GM12891 (cell line): ENCODE data around the gene RPS10.
A peak's percentile ranks its signal among the peaks of the same experiment; 100 is the strongest.

Experiments
- DNase-seq: peaks from one replicate; pipeline ENCODE4 v3.0.0; 2011; ENCODE audit warnings: low spot score; ENCODE audit not compliant: insufficient read length
- FAIRE-seq: peaks from 2 replicates; lab custom pipeline; 2011; peaks lifted over from hg19 to GRCh38; lab: Jason Lieb, UNC
- PAX5 ChIP-seq: IDR thresholded peaks from 2 replicates; pipeline ENCODE4 v1.6.1; 2011; ENCODE audit warnings: low read length, moderate library complexity, mild to moderate bottlenecking; ENCODE audit not compliant: insufficient read depth, severe bottlenecking
- POLR2A ChIP-seq: IDR thresholded peaks from 2 replicates; pipeline ENCODE4 v1.6.1; 2011; ENCODE audit warnings: low read depth, low read length, control low read depth
- POLR2AphosphoS5 ChIP-seq: IDR thresholded peaks from 2 replicates; pipeline ENCODE4 v1.6.1; 2011; ENCODE audit warnings: low read depth, low read length, control low read depth
- POU2F2 ChIP-seq: IDR thresholded peaks from 2 replicates; pipeline ENCODE4 v1.6.1; 2011; ENCODE audit warnings: low read depth, mild to moderate bottlenecking, control low read depth, low read length, moderate library complexity
- SPI1 ChIP-seq: IDR thresholded peaks from 2 replicates; pipeline ENCODE4 v1.6.1; 2011; ENCODE audit warnings: low read depth, low read length, control low read depth
- TAF1 ChIP-seq: IDR thresholded peaks from 2 replicates; pipeline ENCODE4 v1.6.1; 2011; ENCODE audit warnings: low read depth, low read length, control low read depth

Gene RPS10

GRCh38 chr6:34393966-34394305, 31.9 kb downstream of the RPS10 start:
- FAIRE-seq (no peak), DNase-seq (no peak)
- TF ChIP-seq POU2F2 = no peak

GRCh38 chr6:34393191-34393965, 32.5 kb downstream of the RPS10 start:
- FAIRE-seq (no peak), DNase-seq (no peak)
- TF ChIP-seq PAX5 = no peak
- no peak for TF ChIP-seq TAF1
- TF ChIP-seq SPI1 = no peak
- TF ChIP-seq POU2F2 = no peak
- no peak for TF ChIP-seq POLR2A
- no peak for TF ChIP-seq POLR2AphosphoS5

GRCh38 chr6:34392497-34393190, 33.2 kb downstream of the RPS10 start, which contains the start of gene NUDT3:
TSS of gene NUDT3 (minus strand) at chr6:34392669. CDS start at chr6:34392362, 307 bp downstream.
- no peak for TF ChIP-seq POU2F2
- TF ChIP-seq TAF1 = peak; percentile 63
- TF ChIP-seq SPI1 = peak; percentile 69
- TF ChIP-seq PAX5 = no peak
- peak; percentile 40; the same call in 1 of the 2 replicates for TF ChIP-seq POLR2A
- TF ChIP-seq POLR2AphosphoS5 = no peak; the same call in 1 of the 2 replicates
- DNase-seq (peak; percentile 81), FAIRE-seq (peak; percentile 99)

- TF ChIP-seq POLR2A (0 out of 2 replicates have a peak, but pooled peaks have one; percentile 24), TAF1 (0 out of 2 replicates have a peak, but pooled peaks have one; percentile 21), POLR2AphosphoS5 (no peak; the same call in 1 of the 2 replicates)
- peak; percentile 30 for DNase-seq
- FAIRE-seq = peak; percentile 54
Measured at GRCh38 chr6:34391786-34392496, 33.9 kb downstream of the RPS10 start.

- FAIRE-seq (no peak), DNase-seq (no peak)
- no peak for TF ChIP-seq POLR2AphosphoS5
- TF ChIP-seq POU2F2 = no peak
- no peak for TF ChIP-seq TAF1
- TF ChIP-seq PAX5 = no peak
Measured at GRCh38 chr6:34391473-34391785, 34.4 kb downstream of the RPS10 start.

GRCh38 chr6:34390531-34391472, 35.1 kb downstream of the RPS10 start:
- TF ChIP-seq POU2F2 = no peak
- TF ChIP-seq SPI1 = 0 out of 2 replicates have a peak, but pooled peaks have one; percentile 21
- FAIRE-seq = peak; percentile 20

GRCh38 chr6:34389034-34389433, 36.8 kb downstream of the RPS10 start:
- FAIRE-seq (no peak), DNase-seq (no peak)
- no peak for TF ChIP-seq POLR2A
- no peak for TF ChIP-seq POU2F2
- no peak for TF ChIP-seq POLR2AphosphoS5
- no peak for TF ChIP-seq PAX5
- TF ChIP-seq TAF1 = no peak
- TF ChIP-seq SPI1 = no peak

More at GRCh38 chr6:34390531-34391472, 35.1 kb downstream of the RPS10 start:
- DNase-seq = no peak

GRCh38 chr6:34388421-34388820, 37.4 kb downstream of the RPS10 start:
- FAIRE-seq (no peak), DNase-seq (no peak)
- TF ChIP-seq POLR2AphosphoS5 (no peak), TAF1 (no peak), SPI1 (no peak), PAX5 (no peak), POU2F2 (no peak), POLR2A (no peak)
